OCI-LY3 (cell line): ENCODE measurements around the gene ATXN7L3.

ENCODE experiments used
- CTCF ChIP-seq: fragments of 200-600, 300-600 bp; sonication (generic); IDR thresholded peaks from 2 replicates; pipeline ENCODE4 v1.5.1; 2014; ENCODE audit warnings: antibody characterized with exemption, low read length, low read depth
- EZH2phosphoT487 ChIP-seq: fragments of 200-600 bp; shearing (Covaris generic); IDR thresholded peaks from 2 replicates; pipeline ENCODE4 v1.6.1; 2018; ENCODE audit warnings: antibody characterized with exemption, mixed run types, low read depth

GRCh38 chr17:44186307-44187130 is 13.2 kb downstream of the ATXN7L3 start, which contains the start of gene TMUB2:
- TF ChIP-seq CTCF (no peak), EZH2phosphoT487 (no peak)
